NCI-H345 treated with DMSO at 0.1 percent for 48 hours (cell line): Measurements from ENCODE around the gene CLEC2B.
"Not testable (repeated sequence)": the region's sequence is repeated elsewhere in the genome, so short reads cannot be mapped to it uniquely, and the experiment has no call there.

ENCODE experiments used
- DNase-seq: peaks from one replicate; lab custom pipeline; 2025; ENCODE audit not compliant: unreplicated experiment; lab: John Stamatoyannopoulos, UW

CLEC2B gene

DNA sequence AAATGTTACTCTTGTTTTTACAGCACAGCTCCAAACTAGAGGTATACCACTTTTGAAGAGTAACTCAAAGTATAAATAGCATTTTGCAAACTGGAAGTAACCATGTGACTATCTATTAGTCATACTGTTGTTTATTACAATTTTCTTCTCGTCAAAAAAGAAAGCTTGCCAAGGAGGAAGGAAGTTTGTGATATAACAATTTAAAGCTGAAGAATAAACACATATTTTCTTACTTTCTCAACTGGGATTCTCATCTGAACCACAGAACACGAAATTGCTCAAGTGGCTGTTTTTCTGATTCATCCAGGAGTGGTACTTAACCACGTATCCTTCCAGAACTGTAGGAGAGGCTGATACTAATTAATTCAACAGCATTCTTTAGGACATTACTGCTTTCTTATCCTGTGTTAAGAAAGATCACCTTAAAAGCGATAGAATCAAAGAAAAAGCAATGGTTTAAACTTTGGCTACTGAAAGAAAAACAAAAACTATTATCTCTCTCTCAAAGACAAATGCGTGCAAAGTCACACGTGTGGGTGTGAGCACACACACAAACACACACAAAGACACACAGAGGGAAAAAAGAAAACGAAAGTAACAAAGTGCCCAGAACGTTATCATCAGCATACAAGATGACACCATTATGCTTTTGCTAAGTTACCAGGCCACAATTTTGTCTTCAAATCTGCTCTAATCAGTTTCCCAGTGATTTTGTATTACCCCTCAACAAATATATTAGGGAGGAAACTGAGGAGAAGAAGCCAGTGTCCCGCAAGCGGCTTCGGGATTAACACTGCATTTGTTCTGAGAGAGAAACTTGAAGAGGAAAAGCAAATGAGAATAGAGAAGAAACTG, at the start of gene CLEC2B:
Gene CLEC2B (minus strand): TSS at position 48 of the 855 bp plus-strand sequence.
- no peak for DNase-seq

DNA sequence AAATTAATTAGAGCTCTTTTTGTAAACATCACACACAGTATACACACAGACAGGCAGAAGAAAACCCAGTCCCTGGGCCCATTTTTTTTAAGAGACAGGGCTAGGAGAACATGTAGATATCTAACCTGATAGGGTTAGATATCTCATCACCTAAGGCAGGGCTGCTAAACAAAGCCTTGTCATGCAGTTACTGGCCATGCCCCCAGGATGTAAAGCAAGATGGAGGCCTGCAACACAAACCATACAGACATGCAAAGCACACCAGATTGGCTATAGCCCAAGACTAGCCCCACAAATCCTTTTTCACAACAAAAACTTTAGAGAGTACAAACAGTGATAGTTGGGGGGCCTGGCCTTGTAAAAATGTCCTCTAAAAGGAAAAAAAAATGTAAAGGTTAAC, 42.6 kb upstream of the CLEC2B start:
- DNase-seq, result no peak

DNA sequence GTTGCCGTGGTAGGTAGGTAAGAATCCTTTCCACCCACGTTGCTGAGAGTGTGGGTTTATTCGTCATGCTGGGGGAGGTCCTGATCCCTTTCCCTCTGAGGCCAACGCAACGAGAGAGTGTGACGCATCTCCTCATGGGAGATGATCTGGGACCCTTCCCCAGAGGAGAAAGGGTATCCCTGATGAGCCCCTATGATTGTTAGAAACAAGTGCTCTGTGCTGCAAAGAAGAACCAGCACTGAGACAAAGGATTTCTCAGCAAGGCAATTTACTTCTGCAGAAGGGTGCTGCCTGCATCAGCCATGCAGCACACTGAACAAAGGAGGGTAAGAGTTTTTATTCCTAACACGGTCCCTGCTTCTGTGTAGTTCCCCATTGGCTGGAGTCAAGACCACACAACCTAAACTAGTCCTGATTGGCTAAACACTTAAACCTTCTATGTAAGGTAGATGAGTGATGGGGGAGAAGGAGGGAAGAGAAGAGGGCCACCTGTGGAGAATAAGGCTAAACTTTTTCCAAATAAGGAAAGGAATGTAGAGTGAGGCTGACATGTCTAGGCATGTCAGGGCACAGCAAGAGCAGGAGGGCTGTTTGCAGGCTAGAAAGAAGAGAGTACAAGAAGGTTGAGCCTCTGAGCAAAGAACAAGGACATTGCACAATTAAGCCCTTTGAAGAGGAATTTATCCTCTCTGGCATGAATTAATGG, 41.7 kb upstream of the CLEC2B start:
- no peak for DNase-seq

DNA sequence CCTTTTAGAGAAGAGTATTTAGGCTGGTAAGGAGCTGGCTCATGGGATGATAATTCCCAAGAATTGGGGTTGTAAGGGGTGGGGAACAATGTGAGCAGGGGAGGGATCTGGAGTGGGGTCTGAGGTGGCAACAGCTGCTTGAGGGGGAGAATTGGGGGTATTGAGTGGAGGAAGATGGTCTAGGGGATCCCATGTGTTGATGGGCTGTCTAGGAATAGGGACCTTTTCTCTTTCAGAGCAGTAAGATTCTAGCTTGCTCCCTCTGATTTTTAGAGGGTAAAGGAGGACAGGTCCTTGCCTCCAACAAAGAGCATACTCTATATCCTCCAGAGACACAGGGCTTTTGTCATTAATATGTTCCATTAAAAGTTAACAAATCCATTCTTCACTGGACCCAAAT, 40.6 kb upstream of the CLEC2B start:
- DNase-seq, result no peak

DNA sequence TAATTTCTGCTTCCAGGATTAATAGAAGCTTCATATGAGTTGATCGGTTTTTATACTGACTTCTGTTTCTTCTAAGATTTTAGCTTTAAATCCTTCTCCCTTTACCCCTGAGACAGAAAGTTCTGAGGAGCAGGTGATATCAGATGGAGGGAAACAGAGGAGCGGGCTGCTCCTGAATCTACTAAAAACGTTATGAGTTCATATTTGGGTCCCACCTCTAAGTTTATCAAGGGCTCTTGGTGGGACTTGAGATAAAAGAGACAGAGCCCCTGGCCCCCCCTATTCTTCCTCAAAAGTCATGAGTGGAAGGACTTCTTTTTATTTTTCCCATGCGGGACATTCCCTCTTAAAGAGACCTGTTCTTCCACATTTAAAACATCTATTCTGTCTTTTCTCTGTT, 39.2 kb upstream of the CLEC2B start:
- DNase-seq, result no peak

DNA sequence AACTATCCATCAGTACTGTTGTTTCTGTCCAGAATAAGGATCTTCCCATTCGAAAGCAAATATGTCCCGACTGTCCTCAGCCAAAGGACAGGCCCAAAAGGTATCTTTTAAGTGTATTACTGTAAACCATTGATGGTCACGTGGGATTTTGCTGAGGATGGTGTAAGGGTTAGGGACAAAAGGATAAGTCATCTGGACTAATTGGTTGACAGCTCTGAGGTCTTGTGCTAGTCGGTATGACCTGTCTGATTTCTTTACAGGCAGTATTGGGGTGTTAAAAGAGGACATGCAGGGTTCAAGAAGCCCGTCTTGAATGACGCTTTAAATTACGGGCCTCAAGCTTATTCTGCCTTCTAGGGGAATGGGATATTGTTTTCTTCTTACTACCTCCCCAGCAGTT, 38.6 kb upstream of the CLEC2B start:
- no peak for DNase-seq

DNA sequence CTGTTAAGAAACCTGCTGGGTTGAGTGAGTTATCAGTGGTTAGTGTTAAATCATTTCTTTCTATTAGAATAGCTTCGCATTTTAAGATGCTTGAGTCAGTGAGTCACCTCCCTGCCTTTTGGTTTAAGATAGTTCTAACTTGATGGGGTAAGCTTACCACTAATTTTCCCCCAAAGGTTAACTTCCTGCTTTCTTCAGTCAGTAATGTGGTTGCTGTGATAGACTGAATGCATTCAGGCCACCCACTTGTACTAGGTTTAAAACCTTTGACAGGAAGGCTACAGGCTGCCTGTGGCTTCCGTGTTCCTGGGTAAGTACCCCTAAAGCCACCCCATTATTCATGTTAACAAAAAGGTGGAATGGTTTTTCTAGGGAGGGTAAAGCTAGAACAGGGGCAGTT, 37.7 kb upstream of the CLEC2B start:
- DNase-seq, result no peak

DNA sequence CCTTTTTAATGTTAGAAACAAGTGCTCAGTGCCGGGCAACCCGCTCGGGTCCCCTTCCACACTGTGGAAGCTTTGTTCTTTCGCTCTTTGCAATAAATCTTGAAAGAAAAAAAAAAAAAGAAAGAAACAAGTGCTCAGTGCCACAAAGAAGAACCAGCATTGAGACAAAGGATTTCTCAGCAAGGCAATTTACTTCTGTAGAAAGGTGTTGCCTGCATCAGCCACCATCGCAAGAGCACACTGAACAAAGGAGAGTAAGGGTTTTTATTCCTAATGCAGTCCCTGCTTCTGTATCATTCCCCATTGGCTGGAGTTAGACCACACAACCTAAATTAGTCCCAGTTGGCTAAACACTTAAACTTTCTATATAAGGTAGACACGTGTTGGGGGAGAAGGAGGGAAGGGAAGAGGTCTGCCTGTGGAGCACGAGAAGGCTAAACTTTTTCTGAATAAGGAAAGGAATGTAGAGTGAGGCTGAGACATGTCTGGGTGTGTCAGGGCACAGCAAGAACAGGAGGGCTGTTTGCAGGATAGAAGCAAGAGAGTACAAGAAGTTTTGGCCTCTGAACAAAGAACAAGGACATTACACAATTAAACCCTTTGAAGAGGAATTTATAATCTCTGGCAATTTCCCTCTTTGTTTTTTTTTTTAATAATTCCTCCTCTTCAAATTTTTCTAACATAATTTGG, 33.5 kb upstream of the CLEC2B start:
- no peak for DNase-seq

DNA sequence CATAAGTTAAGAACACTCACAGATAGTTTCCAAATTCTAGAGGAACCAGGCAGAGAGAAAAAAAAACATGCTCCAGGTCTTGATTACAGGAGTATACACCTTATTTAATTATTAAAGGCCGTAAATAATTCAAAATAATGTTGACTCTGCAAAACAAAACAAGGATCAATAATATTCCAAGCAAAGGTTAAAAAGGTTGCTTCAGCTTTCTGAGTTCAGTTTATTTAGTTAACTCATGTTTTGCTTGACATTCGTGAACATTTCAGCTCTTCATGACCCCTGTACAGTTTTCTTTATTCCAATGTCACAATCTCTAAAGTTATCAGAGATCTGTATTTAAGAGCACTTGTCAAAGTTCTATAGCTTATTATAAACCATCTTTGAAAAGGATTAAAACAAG, 31.8 kb upstream of the CLEC2B start:
- no peak for DNase-seq

DNA sequence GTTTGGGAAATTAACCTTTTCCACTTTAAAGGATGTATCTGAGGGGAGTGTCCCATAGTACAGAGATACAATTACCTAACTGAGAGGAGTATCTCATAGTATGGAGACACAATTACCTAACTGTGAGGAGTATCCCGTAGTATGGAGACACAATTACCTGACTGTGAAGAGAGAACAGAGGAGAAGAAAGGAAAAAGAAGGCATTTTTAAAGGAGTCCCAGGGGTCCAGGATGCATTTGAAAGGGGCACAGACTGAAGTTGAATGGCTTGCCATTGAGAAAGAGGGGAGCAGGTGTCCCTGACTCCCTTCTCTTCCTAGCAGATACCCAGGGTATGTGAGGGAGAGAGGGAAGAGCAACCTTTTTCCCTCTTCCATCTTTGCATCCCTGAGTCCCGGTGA, 30.1 kb upstream of the CLEC2B start:
- DNase-seq, result no peak

DNA sequence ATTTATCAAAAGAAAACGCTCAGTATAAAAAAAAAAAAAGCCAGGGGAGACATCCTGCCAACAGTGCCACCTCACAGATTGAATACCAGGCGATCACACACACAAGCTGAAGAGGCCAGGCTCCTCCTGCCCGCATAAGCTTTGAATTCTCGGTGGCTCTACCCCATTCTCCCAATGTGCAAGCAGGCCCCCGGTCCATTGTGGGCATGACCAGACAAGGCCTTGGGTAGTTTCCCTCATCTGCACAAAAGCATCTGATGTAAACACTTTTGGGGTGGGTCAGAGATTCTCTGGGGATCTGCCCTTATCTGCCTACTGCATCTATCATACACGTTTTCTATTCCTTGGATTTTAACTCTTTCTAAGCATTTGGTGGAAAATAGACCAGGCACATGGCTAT, 28.4 kb upstream of the CLEC2B start:
- no peak for DNase-seq

DNA sequence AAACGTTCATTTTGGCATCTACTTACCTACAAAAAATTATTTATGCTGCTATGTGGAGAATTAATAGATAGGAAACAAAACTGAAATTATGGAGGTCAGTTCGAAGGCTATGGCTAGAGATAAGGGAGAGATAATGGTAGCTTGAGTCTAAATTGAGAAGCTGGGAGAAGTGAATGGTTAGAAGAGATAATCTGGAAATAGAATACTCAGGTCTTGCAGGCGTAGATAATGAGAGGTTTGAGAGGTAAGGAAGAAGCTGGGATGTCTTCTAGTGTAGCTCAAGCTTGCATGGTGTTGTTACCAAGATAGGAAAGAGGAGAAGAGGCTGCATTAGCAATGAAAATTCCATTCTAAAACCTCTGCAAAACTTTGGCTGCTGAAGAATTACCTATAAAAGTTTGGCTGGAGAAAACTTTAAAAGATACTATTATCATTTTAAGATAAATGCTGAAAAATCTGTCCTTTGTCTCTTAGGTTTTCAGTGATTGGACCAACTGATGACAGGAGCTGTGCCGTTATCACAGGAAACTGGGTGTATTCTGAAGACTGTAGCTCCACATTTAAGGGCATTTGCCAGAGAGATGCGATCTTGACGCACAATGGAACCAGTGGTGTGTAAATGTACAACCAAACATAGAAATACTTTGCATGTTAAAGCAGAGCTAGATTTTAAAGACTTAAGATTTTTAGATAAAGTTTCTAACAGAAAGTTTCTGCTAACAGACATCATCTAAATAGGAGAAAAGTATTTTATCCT, 26.2 kb upstream of the CLEC2B start:
- no peak for DNase-seq

DNA sequence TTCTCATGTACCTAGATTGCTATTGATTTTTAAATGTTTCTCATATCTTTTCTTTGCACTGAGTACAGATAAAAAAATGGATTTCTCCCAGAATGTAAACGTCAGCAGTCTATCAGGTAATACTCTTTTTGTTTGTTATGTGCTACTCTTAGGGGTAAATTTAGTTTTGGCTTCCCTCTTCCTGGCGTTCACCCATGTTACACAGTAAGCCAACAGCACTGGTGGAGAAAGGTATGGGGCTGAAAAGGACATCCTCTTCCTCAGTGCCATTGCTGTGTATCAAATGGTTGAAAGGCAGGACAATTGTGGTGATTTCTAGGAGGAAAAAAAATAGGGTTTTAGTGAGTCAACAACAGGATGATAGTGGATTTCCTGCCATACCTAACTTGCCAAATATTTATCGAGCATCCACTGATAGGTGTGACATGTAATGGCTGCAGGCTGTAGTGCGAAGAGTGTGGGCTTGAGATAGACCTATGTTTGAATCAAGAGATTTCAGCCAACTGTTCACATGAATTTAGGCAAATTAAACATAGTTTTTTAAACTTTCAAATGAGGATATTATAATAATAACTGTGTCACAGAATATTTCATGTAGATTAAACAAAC, 19.6 kb upstream of the CLEC2B start:
- no peak for DNase-seq

DNA sequence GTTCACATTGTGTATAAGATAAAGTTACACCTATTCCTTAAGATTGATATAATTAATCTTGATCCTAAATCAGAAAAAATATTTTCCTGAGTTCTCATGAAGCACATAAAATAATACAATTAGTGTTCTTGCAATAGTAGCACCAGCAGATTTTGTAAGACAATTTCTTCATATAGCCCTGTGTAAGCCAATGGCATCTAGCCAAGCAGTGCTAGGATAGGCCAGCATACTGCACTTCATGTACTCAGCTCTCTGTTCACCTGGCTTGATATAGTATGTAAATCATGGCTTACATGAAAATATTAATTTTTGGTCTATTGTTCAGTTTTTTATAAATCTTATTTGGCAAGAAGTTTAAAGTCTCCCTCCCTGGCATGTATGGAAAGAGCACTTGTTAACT, 14.0 kb upstream of the CLEC2B start:
- no peak for DNase-seq

DNA sequence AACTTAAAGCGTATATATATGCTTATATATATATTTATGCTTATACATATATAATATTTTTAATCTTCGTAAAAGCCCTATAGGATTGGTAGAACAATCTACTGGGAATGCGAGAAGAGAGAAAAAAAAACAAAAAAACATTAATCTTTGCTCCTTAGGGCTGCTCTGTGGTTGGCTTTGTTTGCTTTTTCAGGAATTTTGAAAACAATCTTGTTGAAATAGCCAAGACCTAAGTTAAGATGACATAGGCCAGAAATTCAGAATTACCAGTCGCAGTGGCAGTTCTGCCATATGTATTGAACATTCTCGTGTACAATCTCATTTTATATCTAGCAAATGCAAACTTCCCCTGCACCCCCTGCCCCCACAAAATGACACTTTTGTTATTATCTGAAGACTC, 12.8 kb upstream of the CLEC2B start:
- DNase-seq, result no peak

DNA sequence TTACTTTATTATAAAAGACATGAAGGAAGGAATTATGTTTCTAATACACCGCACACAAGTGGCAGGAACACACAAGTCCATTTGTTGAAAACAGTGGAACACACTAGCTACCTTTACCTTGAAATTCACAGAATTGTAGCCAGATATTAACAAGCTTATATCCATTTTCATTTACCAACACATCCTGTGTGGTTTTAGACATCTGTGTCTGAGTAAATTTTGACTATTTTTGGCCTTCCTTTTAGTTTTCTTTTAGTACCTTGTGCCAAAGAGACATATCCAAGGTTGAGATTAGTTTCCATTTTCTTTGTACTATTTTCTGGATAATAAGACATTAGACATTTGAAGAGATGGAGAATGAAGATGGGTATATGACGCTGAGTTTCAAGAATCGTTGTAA, 12.1 kb upstream of the CLEC2B start, which contains the start of gene KLRF2:
Gene KLRF2 (plus strand): TSS at position 244 of the 400 bp plus-strand sequence. CDS start 107 bp downstream, at position 351.
- no peak for DNase-seq

DNA sequence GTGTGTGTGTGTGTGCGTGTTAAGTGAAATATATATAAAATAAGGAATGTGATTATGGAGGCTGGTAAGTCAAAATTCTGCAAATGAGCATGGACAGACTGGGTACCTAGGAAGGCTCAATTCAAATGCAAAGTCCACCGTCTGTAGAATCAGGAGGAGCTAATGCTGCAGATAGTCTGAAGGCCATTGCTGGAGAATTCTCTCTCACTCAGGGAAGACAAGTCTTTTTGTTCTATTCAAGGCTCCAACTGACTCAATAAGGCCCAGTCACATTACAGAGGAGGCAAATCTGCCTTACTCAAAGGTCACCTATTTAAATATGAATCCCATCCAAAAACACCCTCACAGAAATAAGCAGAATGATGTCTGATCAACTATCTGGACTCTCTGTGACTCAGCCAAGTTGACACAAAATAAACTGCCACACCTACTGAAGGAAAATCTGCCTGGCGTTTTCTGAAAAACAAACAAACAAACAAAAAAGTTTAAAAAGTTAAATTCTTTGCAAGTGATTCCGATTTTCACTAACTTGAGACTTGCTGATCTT, 11.5 kb upstream of the CLEC2B start:
- no peak for DNase-seq

DNA sequence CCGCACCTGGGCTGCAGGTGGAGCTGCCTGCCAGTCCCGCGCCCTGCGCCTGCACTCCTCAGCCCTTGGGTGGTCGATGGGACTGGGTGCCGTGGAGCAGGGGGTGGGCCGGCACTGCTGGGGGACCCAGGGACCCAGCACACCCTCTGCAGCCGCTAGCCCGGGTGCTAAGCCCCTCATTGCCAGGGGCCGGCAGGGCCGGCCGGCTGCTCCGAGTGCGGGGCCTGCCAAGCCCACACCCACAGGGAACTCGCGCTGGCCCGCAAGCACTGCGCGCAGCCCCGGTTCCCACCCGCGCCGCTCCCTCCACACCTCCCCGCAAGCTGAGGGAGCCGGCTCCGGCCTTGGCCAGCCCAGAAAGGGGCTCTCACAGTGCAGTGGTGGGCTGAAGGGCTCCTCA, 7.0 kb upstream of the CLEC2B start:
- not testable (repeated sequence) for DNase-seq

DNA sequence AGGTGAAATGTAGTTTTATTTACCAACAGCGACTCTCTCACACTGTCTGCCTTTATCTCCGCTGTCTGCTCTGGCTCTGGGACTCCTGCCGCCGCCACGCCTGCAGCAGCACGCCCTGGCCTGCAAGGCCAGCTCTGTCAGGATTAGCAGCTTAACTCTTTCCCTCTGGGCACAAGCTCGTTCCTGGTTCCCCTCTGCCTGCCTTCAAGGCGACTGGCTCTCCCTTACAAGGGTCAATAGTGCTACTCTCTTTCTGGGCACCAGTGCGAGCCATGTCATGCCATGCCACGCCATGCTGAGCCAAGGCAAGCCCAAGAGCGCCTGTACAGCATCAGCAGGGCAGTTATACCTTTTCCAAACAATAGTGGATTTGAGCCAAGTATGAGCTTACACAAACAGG, 3.6 kb upstream of the CLEC2B start:
- DNase-seq, result no peak

DNA sequence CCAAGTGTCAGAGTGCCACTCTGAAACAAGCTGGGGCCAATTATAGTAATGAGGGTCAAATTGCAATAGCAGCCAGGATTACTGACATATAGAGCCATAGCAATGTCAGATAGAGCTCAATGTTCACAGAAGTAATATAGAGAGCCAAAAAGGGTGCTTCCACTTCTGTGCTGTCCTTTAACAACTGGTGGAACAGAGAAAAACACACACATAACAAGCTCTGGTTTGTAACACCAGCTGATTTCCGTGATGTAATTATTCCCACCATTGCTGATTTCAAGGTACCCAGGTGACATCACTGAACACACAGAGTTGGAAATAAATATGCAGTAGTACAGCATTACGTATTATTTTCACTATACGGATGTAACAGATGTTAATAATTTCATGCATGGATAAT, 3.0 kb upstream of the CLEC2B start:
- DNase-seq, result no peak
